HG03066 (cell line): Measurements from ENCODE around the gene ZNF331.

Source experiments
- ATAC-seq: cut with Tn5 transposase; IDR thresholded peaks from one replicate; pipeline ENCODE4 v1.9.1; 2021; ENCODE audit warnings: low read depth; ENCODE audit not compliant: unreplicated experiment

Gene ZNF331

GRCh38 chr19:53555352-53555751 lies 17.4 kb downstream of the ZNF331 start:
- ATAC-seq: no peak

- ATAC-seq: no peak
Observed at GRCh38 chr19:53571339-53571738, 33.4 kb downstream of the ZNF331 start.

- ATAC-seq: no peak
Observed at GRCh38 chr19:53576941-53577653, 39.2 kb downstream of the ZNF331 start.

- ATAC-seq: no peak
Observed at GRCh38 chr19:53577968-53578367, 40.0 kb downstream of the ZNF331 start.

- no peak for ATAC-seq
Observed at GRCh38 chr19:53579518-53579917, 41.6 kb downstream of the ZNF331 start.

GRCh38 chr19:53580871-53581835 lies 43.2 kb downstream of the ZNF331 start:
- no peak for ATAC-seq

- ATAC-seq: no peak
Observed at GRCh38 chr19:53581871-53582279, 43.9 kb downstream of the ZNF331 start.

- ATAC-seq: no peak
Observed at GRCh38 chr19:53583181-53583580, 45.2 kb downstream of the ZNF331 start.

- no peak for ATAC-seq
Observed at GRCh38 chr19:53586277-53586691, 48.3 kb downstream of the ZNF331 start.

- no peak for ATAC-seq
Observed at GRCh38 chr19:53594811-53595509, 57.0 kb downstream of the ZNF331 start.

- no peak for ATAC-seq
Observed at GRCh38 chr19:53595510-53595867, 57.5 kb downstream of the ZNF331 start.

- ATAC-seq: no peak
Observed at GRCh38 chr19:53596056-53596455, 58.1 kb downstream of the ZNF331 start.

- ATAC-seq: no peak
Observed at GRCh38 chr19:53597023-53597422, 59.1 kb downstream of the ZNF331 start.

- no peak for ATAC-seq
Observed at GRCh38 chr19:53598361-53598760, 60.4 kb downstream of the ZNF331 start.

GRCh38 chr19:53600217-53600616 lies 62.3 kb downstream of the ZNF331 start:
- no peak for ATAC-seq

- no peak for ATAC-seq
Observed at GRCh38 chr19:53606031-53606430, 68.1 kb downstream of the ZNF331 start.

GRCh38 chr19:53608381-53608780 lies 70.4 kb downstream of the ZNF331 start:
- ATAC-seq: no peak

GRCh38 chr19:53612762-53613526 lies 75.0 kb downstream of the ZNF331 start:
- ATAC-seq: no peak

- no peak for ATAC-seq
Observed at GRCh38 chr19:53621885-53622740, 84.2 kb downstream of the ZNF331 start.
